HepG2 (cell line): ENCODE results near the gene BLCAP. TPM values are rescaled to one million over a fixed set of nuclear protein-coding genes. Genes with fewer than 3 reads are reported as not detected.
A peak's percentile ranks its signal among the peaks of the same experiment; 100 is the strongest.

Experiments
- BCL6 ChIP-seq: IDR thresholded peaks from 2 replicates; pipeline ENCODE4 v1.6.1; 2016; ENCODE audit warnings: missing genetic modification reagents, missing compliant biosample characterization
- FOXK1 ChIP-seq: sonication (generic); formaldehyde crosslinking; IDR thresholded peaks from 2 replicates; pipeline ENCODE4 v1.4.0; 2020; ENCODE audit warnings: low read depth, missing genetic modification reagents, borderline replicate concordance
- NFYB ChIP-seq: sonication (generic); formaldehyde crosslinking; IDR thresholded peaks from 2 replicates; pipeline ENCODE4 v1.4.0; 2020; ENCODE audit warnings: missing genetic modification reagents
- ZFX ChIP-seq: sonication (generic); formaldehyde crosslinking; IDR thresholded peaks from 2 replicates; pipeline ENCODE4 v1.4.0; 2020; ENCODE audit warnings: mild to moderate bottlenecking, low read depth, missing genetic modification reagents, moderate library complexity
- polyA plus RNA-seq, 8 experiments: library from polyadenylated mRNA; depleted of rRNA in 3 of 8; stranded (reverse) in 7 of 8; unstranded in 1 of 8; fragments of >200 nt; fragmentation: Illumina TruSeq in 4 of 8; extraction: Trizol in 4 of 8; gene quantifications; 2 replicates each; pipeline versions ENCODE4 v1.2.1 to v1.2.3, GENCODE V29; 2011 to 2016; ENCODE audit warnings: low read depth in 4 of 8, missing spikeins in 1 of 8, mixed read lengths in 1 of 8; ENCODE audit not compliant: insufficient read depth in 1 of 8
- total RNA-seq, 5 experiments: library from RNA; depleted of rRNA; stranded (reverse); fragments of >200 nt; fragmentation: Illumina TruSeq; extraction: Trizol; gene quantifications; 2 replicates each; pipeline ENCODE4 v1.2.3, GENCODE V29; 2016; ENCODE audit warnings: low read depth in 1 of 5
- TF ChIP-seq, protein P1 (sequence below): sonication (generic); formaldehyde crosslinking; IDR thresholded peaks from 2 replicates; pipeline ENCODE4 v1.4.0; 2020; ENCODE audit warnings: missing genetic modification reagents
- TF ChIP-seq, protein P2 (sequence below): sonication (generic); formaldehyde crosslinking; IDR thresholded peaks from 2 replicates; pipeline ENCODE4 v1.5.1; 2020; ENCODE audit warnings: mild to moderate bottlenecking, missing genetic modification reagents, moderate library complexity

BLCAP gene
- total and polyA plus RNA-seq, 2 of the 13 experiments (the other 11 are each of a cell fraction or from before 2014, with no cell fraction given), result 52.4 to 86.8 TPM

DNA sequence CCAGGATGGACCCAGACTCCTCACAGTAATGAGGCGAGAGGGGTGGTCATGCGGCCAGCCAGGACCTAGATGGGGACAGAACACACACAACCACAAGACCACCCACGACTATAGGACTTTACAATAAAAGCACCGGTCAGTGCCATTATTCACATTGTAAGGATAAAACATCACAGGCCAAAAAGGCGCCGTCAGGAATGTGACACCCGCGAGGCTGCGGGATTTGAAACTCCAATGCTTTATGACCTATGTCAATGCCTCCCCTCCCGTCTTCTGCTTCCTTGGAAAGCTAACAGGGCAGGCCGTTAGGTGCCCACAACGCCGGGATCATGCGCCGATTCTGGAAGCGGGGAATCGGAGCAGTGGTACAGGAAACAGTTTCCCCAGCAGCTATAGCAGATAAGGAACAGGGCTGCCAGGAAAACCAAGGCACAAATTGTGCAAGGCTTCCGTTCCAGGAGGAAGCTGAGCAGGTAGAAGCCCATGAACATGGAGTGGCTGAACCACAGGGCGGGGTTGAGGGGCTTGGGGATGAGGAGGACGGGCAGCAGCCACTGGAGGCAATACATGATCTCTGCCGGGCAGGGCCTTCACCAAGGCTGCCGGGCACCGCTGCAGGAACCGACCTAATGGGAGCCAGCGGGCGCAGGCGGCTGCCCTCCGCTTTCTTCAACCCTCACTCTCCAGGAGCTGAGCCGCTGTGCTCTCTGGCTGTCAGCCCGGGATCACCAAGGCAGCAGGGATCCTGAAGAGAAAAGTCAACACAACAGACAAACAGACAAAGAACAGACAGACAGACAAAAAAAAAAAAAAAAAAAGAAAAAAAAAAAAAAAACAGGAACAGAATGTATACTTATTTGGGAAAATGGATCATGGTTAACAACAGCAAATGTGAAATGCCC, 8.8 kb downstream of the BLCAP start (continued):
- TF ChIP-seq NFYB (CRISPR knock-in tag) (0 out of 2 replicates have a peak, but pooled peaks have one; percentile 16), ZFX (CRISPR knock-in tag) (no peak), FOXK1 (CRISPR knock-in tag) (no peak), BCL6 (CRISPR knock-in tag) (0 out of 2 replicates have a peak, but pooled peaks have one; percentile 8)
- TF ChIP-seq, protein P1, sequence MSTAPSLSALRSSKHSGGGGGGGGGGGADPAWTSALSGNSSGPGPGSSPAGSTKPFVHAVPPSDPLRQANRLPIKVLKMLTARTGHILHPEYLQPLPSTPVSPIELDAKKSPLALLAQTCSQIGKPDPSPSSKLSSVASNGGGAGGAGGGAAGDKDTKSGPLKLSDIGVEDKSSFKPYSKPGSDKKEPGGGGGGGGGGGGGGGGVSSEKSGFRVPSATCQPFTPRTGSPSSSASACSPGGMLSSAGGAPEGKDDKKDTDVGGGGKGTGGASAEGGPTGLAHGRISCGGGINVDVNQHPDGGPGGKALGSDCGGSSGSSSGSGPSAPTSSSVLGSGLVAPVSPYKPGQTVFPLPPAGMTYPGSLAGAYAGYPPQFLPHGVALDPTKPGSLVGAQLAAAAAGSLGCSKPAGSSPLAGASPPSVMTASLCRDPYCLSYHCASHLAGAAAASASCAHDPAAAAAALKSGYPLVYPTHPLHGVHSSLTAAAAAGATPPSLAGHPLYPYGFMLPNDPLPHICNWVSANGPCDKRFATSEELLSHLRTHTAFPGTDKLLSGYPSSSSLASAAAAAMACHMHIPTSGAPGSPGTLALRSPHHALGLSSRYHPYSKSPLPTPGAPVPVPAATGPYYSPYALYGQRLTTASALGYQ (CRISPR knock-in tag), result no peak
- TF ChIP-seq, protein P2, sequence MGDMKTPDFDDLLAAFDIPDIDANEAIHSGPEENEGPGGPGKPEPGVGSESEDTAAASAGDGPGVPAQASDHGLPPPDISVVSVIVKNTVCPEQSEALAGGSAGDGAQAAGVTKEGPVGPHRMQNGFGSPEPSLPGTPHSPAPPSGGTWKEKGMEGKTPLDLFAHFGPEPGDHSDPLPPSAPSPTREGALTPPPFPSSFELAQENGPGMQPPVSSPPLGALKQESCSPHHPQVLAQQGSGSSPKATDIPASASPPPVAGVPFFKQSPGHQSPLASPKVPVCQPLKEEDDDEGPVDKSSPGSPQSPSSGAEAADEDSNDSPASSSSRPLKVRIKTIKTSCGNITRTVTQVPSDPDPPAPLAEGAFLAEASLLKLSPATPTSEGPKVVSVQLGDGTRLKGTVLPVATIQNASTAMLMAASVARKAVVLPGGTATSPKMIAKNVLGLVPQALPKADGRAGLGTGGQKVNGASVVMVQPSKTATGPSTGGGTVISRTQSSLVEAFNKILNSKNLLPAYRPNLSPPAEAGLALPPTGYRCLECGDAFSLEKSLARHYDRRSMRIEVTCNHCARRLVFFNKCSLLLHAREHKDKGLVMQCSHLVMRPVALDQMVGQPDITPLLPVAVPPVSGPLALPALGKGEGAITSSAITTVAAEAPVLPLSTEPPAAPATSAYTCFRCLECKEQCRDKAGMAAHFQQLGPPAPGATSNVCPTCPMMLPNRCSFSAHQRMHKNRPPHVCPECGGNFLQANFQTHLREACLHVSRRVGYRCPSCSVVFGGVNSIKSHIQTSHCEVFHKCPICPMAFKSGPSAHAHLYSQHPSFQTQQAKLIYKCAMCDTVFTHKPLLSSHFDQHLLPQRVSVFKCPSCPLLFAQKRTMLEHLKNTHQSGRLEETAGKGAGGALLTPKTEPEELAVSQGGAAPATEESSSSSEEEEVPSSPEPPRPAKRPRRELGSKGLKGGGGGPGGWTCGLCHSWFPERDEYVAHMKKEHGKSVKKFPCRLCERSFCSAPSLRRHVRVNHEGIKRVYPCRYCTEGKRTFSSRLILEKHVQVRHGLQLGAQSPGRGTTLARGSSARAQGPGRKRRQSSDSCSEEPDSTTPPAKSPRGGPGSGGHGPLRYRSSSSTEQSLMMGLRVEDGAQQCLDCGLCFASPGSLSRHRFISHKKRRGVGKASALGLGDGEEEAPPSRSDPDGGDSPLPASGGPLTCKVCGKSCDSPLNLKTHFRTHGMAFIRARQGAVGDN (CRISPR knock-in tag), result 0 out of 2 replicates have a peak, but pooled peaks have one; percentile 12
